NCI-H2227 treated with DMSO at 0.1 percent for 48 hours (cell line): ENCODE data around the gene RGS9BP.
"Not testable (repeated sequence)": the region's sequence is repeated elsewhere in the genome, so short reads cannot be mapped to it uniquely, and the experiment has no call there.

Experiments
- DNase-seq: peaks from one replicate; lab custom pipeline; 2025; lab: John Stamatoyannopoulos, UW

Gene RGS9BP

GRCh38 chr19:32695506-32695905, 19.9 kb downstream of the RGS9BP start:
- DNase-seq: not testable (repeated sequence)

GRCh38 chr19:32696771-32697170, 21.1 kb downstream of the RGS9BP start:
- not testable (repeated sequence) for DNase-seq

GRCh38 chr19:32700129-32700528, 24.5 kb downstream of the RGS9BP start:
- not testable (repeated sequence) for DNase-seq

- no peak for DNase-seq
These were observed 26.4 kb downstream of the RGS9BP start for GRCh38 chr19:32702010-32702409.

GRCh38 chr19:32704006-32704405, 28.4 kb downstream of the RGS9BP start:
- DNase-seq: not testable (repeated sequence)

GRCh38 chr19:32708457-32708856, 32.8 kb downstream of the RGS9BP start:
- DNase-seq: no peak

GRCh38 chr19:32709032-32709431, 33.4 kb downstream of the RGS9BP start:
- DNase-seq: no peak

GRCh38 chr19:32711747-32712146, 36.1 kb downstream of the RGS9BP start:
- DNase-seq: no peak

GRCh38 chr19:32716203-32716602, 40.6 kb downstream of the RGS9BP start:
- not testable (repeated sequence) for DNase-seq

- DNase-seq: no peak
These were observed 41.8 kb downstream of the RGS9BP start for GRCh38 chr19:32717496-32717895.

GRCh38 chr19:32718286-32718685, 42.6 kb downstream of the RGS9BP start:
- DNase-seq: no peak

GRCh38 chr19:32719611-32720059, 44.0 kb downstream of the RGS9BP start, which contains the start of gene TDRD12:
Gene TDRD12, plus strand, starts transcription at chr19:32719767. Its CDS starts 306 bp downstream, at chr19:32720073.
- no peak for DNase-seq

- no peak for DNase-seq
These were observed 44.7 kb downstream of the RGS9BP start for GRCh38 chr19:32720216-32720935.

- no peak for DNase-seq
These were observed 45.2 kb downstream of the RGS9BP start for GRCh38 chr19:32720936-32721250.
